Right forelimb (tissue), 1 donor: ENCODE measurements around the gene DPP10.

Experiments
- DNase-seq: peaks from one replicate; pipeline ENCODE4 v3.0.0-alpha.2; 2018

Gene DPP10

GRCh38 chr2:115606350-115606749, 1163.9 kb downstream of the DPP10 start:
- DNase-seq = no peak

- DNase-seq = no peak
These were observed 1167.5 kb downstream of the DPP10 start for GRCh38 chr2:115609978-115610377.

GRCh38 chr2:115610888-115611287, 1168.4 kb downstream of the DPP10 start:
- no peak for DNase-seq

- DNase-seq = no peak
These were observed 1181.9 kb downstream of the DPP10 start for GRCh38 chr2:115624332-115624731.

- no peak for DNase-seq
These were observed 1192.1 kb downstream of the DPP10 start for GRCh38 chr2:115634578-115634977.

GRCh38 chr2:115635430-115635829, 1193.0 kb downstream of the DPP10 start:
- no peak for DNase-seq

- no peak for DNase-seq
These were observed 1207.3 kb downstream of the DPP10 start for GRCh38 chr2:115649731-115650130.

GRCh38 chr2:115650827-115651226, 1208.4 kb downstream of the DPP10 start:
- no peak for DNase-seq

GRCh38 chr2:115652652-115653051, 1210.2 kb downstream of the DPP10 start:
- DNase-seq = no peak

- DNase-seq = no peak
These were observed 1211.9 kb downstream of the DPP10 start for GRCh38 chr2:115654362-115654761.

- no peak for DNase-seq
These were observed 1235.7 kb downstream of the DPP10 start for GRCh38 chr2:115678129-115678528.

GRCh38 chr2:115684345-115684744, 1241.9 kb downstream of the DPP10 start:
- DNase-seq = no peak

GRCh38 chr2:115691409-115691808, 1249.0 kb downstream of the DPP10 start:
- DNase-seq = no peak

- no peak for DNase-seq
These were observed 1252.2 kb downstream of the DPP10 start for GRCh38 chr2:115694651-115695050.

GRCh38 chr2:115733190-115733775, 1290.8 kb downstream of the DPP10 start:
- DNase-seq = no peak

GRCh38 chr2:115738111-115738510, 1295.7 kb downstream of the DPP10 start:
- no peak for DNase-seq

- DNase-seq = no peak
These were observed 1297.1 kb downstream of the DPP10 start for GRCh38 chr2:115739574-115739973.

- DNase-seq = no peak
These were observed 1303.7 kb downstream of the DPP10 start for GRCh38 chr2:115746151-115746550.

GRCh38 chr2:115757286-115757685, 1314.8 kb downstream of the DPP10 start:
- DNase-seq = no peak

- no peak for DNase-seq
These were observed 1321.2 kb downstream of the DPP10 start for GRCh38 chr2:115763601-115764000.

- DNase-seq = no peak
These were observed 1329.1 kb downstream of the DPP10 start for GRCh38 chr2:115771516-115771915.

- no peak for DNase-seq
These were observed 1331.9 kb downstream of the DPP10 start for GRCh38 chr2:115774361-115774760.

- DNase-seq = no peak
These were observed 1336.7 kb downstream of the DPP10 start for GRCh38 chr2:115779085-115779632.

- no peak for DNase-seq
These were observed 1339.8 kb downstream of the DPP10 start for GRCh38 chr2:115782286-115782685.

- no peak for DNase-seq
These were observed 1353.6 kb downstream of the DPP10 start for GRCh38 chr2:115796078-115796477.
